Measurements from ENCODE around the gene ARRB1.

ARRB1 gene

GRCh38 chr11:75246671-75247350 is 104.7 kb downstream of the ARRB1 start:
- DNase-seq = no peak

- DNase-seq = no peak
These were observed 105.3 kb downstream of the ARRB1 start for GRCh38 chr11:75246006-75246670.

- DNase-seq = no peak
These were observed 106.0 kb downstream of the ARRB1 start for GRCh38 chr11:75245356-75246005.

GRCh38 chr11:75244052-75244814 is 107.2 kb downstream of the ARRB1 start:
- no peak for DNase-seq

- DNase-seq = no peak
These were observed 108.5 kb downstream of the ARRB1 start for GRCh38 chr11:75242722-75243600.

GRCh38 chr11:75241906-75242644 is 109.4 kb downstream of the ARRB1 start:
- no peak for DNase-seq

GRCh38 chr11:75241036-75241905 is 110.2 kb downstream of the ARRB1 start:
- peak; percentile 87 to 89 for DNase-seq

GRCh38 chr11:75240311-75241035 is 111.0 kb downstream of the ARRB1 start, which contains the start of gene TPBGL:
TSS of gene TPBGL (plus strand) at chr11:75240774. CDS start at chr11:75241050, 276 bp downstream.
- DNase-seq = peak; percentile 26 to 39

- DNase-seq = no peak
These were observed 111.8 kb downstream of the ARRB1 start for GRCh38 chr11:75239531-75240290.

GRCh38 chr11:75238595-75239440 is 112.6 kb downstream of the ARRB1 start:
- no peak for DNase-seq

GRCh38 chr11:75237050-75237449 is 114.4 kb downstream of the ARRB1 start:
- DNase-seq = no peak

- no peak for DNase-seq
These were observed 115.4 kb downstream of the ARRB1 start for GRCh38 chr11:75236062-75236461.

GRCh38 chr11:75233754-75234172 is 117.7 kb downstream of the ARRB1 start:
- no peak for DNase-seq

GRCh38 chr11:75230621-75231020 is 120.8 kb downstream of the ARRB1 start:
- DNase-seq = no peak

GRCh38 chr11:75229466-75229865 is 122.0 kb downstream of the ARRB1 start:
- no peak for DNase-seq

- no peak for DNase-seq
These were observed 125.7 kb downstream of the ARRB1 start for GRCh38 chr11:75225794-75226193.

GRCh38 chr11:75223954-75224643 is 127.4 kb downstream of the ARRB1 start:
- DNase-seq = no peak

All from activated CD4-positive, alpha-beta T cell treated with anti-CD3 and anti-CD28 coated beads, Interleukin-2, amount 50 U/mL, for 48 hours (primary cell).